Measurements from ENCODE around the gene MTPN.

GRCh38 chr7:135980012-135980551 is 2.9 kb upstream of the MTPN start:
- no peak for TF ChIP-seq CTCF (IDR thresholded peaks at IDR 0.05)
- TF ChIP-seq POLR2A (IDR thresholded peaks at IDR 0.05): no peak
